Mesenchymal stem cell (in vitro differentiated cells and primary cell): ENCODE measurements around the gene RUSC1.

Experiments
- DNase-seq: peaks from one replicate; pipeline ENCODE4 v3.0.0-alpha.2; 2013
- H2AFZ ChIP-seq: one replicate; pipeline ENCODE4 v1.6.1; 2013; ENCODE audit warnings: low read depth, mild to moderate bottlenecking, control low read depth, inconsistent platforms, low read length, moderate library complexity
- H2AK5ac ChIP-seq: 2 replicates; pipeline ENCODE4 v1.6.1; 2013; ENCODE audit warnings: low read length, moderate library complexity, mild to moderate bottlenecking, inconsistent platforms; ENCODE audit not compliant: severe bottlenecking
- H2BK120ac ChIP-seq: one replicate; pipeline ENCODE4 v1.6.1; 2013; ENCODE audit warnings: low read depth, mild to moderate bottlenecking, inconsistent platforms, low read length, moderate library complexity
- H2BK12ac ChIP-seq, 2 experiments: one replicate each; pipeline ENCODE4 v1.6.1; 2013; ENCODE audit warnings: inconsistent platforms in 2 of 2, low read length in 2 of 2, mild to moderate bottlenecking in 2 of 2, moderate library complexity in 2 of 2, control low read depth in 1 of 2
- H2BK15ac ChIP-seq: one replicate; pipeline ENCODE4 v1.6.1; 2013; ENCODE audit warnings: mild to moderate bottlenecking, low read depth, inconsistent platforms; ENCODE audit not compliant: poor library complexity, severe bottlenecking
- H2BK5ac ChIP-seq: 2 replicates; pipeline ENCODE4 v1.6.1; 2013; ENCODE audit warnings: low read depth, mild to moderate bottlenecking, low read length, control low read depth, inconsistent platforms; ENCODE audit not compliant: poor library complexity, severe bottlenecking
- H3K14ac ChIP-seq, 2 experiments: one replicate each; pipeline ENCODE4 v1.6.1; 2013; ENCODE audit warnings: inconsistent platforms in 2 of 2, low read length in 2 of 2, control low read depth in 1 of 2, mild to moderate bottlenecking in 1 of 2, moderate library complexity in 1 of 2
- H3K18ac ChIP-seq, 2 experiments: one replicate each; pipeline ENCODE4 v1.6.1; 2013; ENCODE audit warnings: inconsistent platforms in 2 of 2, low read length in 2 of 2, control low read depth in 1 of 2, low read depth in 1 of 2, mild to moderate bottlenecking in 1 of 2
- H3K23ac ChIP-seq, 2 experiments: one replicate each; pipeline ENCODE4 v1.6.1; 2013; ENCODE audit warnings: inconsistent platforms in 2 of 2, low read length in 2 of 2, mild to moderate bottlenecking in 2 of 2, moderate library complexity in 2 of 2, control low read depth in 1 of 2
- H3K27ac ChIP-seq: 2 replicates; pipeline ENCODE4 v1.5.1; 2013; ENCODE audit warnings: mild to moderate bottlenecking, moderate library complexity, low read length, control low read depth, inconsistent platforms; ENCODE audit not compliant: poor library complexity, severe bottlenecking
- H3K27me3 ChIP-seq, 2 experiments: 2 replicates each; pipeline versions ENCODE4 v1.6.1 to v1.7.0; 2013; ENCODE audit warnings: low read length in 2 of 2, mild to moderate bottlenecking in 2 of 2, moderate library complexity in 2 of 2, control low read depth in 1 of 2, inconsistent platforms in 1 of 2; ENCODE audit not compliant: control insufficient read depth in 1 of 2, insufficient read depth in 1 of 2
- H3K36me3 ChIP-seq, 2 experiments: 2 replicates each; pipeline versions ENCODE4 v1.6.1 to v1.7.0; 2013; ENCODE audit warnings: low read length in 2 of 2, control low read depth in 1 of 2, inconsistent platforms in 1 of 2, low read depth in 1 of 2, mild to moderate bottlenecking in 1 of 2; ENCODE audit not compliant: insufficient read depth in 2 of 2, control insufficient read depth in 1 of 2
- H3K4ac ChIP-seq, 2 experiments: one replicate each; pipeline ENCODE4 v1.6.1; 2013; ENCODE audit warnings: inconsistent platforms in 2 of 2, low read length in 2 of 2, mild to moderate bottlenecking in 2 of 2, moderate library complexity in 2 of 2, control low read depth in 1 of 2, low read depth in 1 of 2
- H3K4me1 ChIP-seq: 2 replicates; pipeline ENCODE4 v1.6.1; 2013; ENCODE audit warnings: low read depth, low read length, control low read depth; ENCODE audit not compliant: control insufficient read depth, insufficient read depth
- H3K4me2 ChIP-seq: 2 replicates; pipeline ENCODE4 v1.6.1; 2013; ENCODE audit warnings: low read length, mild to moderate bottlenecking, inconsistent platforms; ENCODE audit not compliant: poor library complexity, severe bottlenecking
- H3K4me3 ChIP-seq, 2 experiments: 2 replicates each; pipeline versions ENCODE4 v1.5.1 to v1.7.0; 2013; ENCODE audit warnings: low read length in 2 of 2, mild to moderate bottlenecking in 2 of 2, control low read depth in 1 of 2, low read depth in 1 of 2; ENCODE audit not compliant: insufficient read depth in 1 of 2
- H3K79me1 ChIP-seq: replicated peaks from 2 replicates; pipeline ENCODE4 v1.6.1; 2013; ENCODE audit warnings: mild to moderate bottlenecking, control low read depth, low read length, inconsistent platforms; ENCODE audit not compliant: poor library complexity, severe bottlenecking
- H3K9ac ChIP-seq: 2 replicates; pipeline ENCODE4 v1.7.0; 2013; ENCODE audit warnings: mild to moderate bottlenecking, low read length, moderate library complexity
- H3K9me3 ChIP-seq: 2 replicates; pipeline ENCODE4 v1.7.0; 2013; ENCODE audit warnings: mild to moderate bottlenecking, low read length; ENCODE audit not compliant: control insufficient read depth
- H4K8ac ChIP-seq: one replicate; pipeline ENCODE4 v1.6.1; 2013; ENCODE audit warnings: inconsistent platforms, mild to moderate bottlenecking, low read length, moderate library complexity
- H4K91ac ChIP-seq: one replicate; pipeline ENCODE4 v1.6.1; 2013; ENCODE audit warnings: mild to moderate bottlenecking, low read length, inconsistent platforms
- WGBS: methylation state at CpG from one replicate; pipeline ENCODE4 v1.1.7; 2013; ENCODE audit warnings: mixed read lengths; 5-methylcytosine and 5-hydroxymethylcytosine counted together

RUSC1 gene

GRCh38 chr1:155322571-155322952, 1.9 kb downstream of the RUSC1 start:
- Histone ChIP-seq H3K79me1 (peaks cover 33% of the 10 kb centered on the region), H2BK5ac (no peak overlapping the region)

GRCh38 chr1:155322953-155323728, 2.4 kb downstream of the RUSC1 start:
- Histone ChIP-seq H3K79me1 (peaks cover 35% of the 10 kb centered on the region), H3K9me3 (no peaks in the 10 kb centered on the region), H2BK12ac (no peak overlapping the region), H3K14ac (peak overlapping the region in 1 of 2 experiments; percentile 87), H3K27me3 (no peaks in the 10 kb centered on the region), H2AFZ (no peak overlapping the region), H4K91ac (peak overlapping the region; percentile 70), H2BK15ac (peak overlapping the region; percentile 61), H4K8ac (peak overlapping the region; percentile 84), H3K27ac (peak overlapping the region; percentile 66), H2BK5ac (no peak overlapping the region), H3K4ac (peak overlapping the region; percentile 13 to 94), H3K36me3 (peaks cover 42 to 54% of the 10 kb centered on the region in 2 experiments), H3K9ac (peak overlapping the region; percentile 94), H2BK120ac (peak overlapping the region; percentile 84), H3K18ac (peak overlapping the region; percentile 58 to 94), H3K4me3 (peak overlapping the region; percentile 63 to 97), H2AK5ac (no peak overlapping the region), H3K23ac (no peak overlapping the region), H3K4me1 (peaks cover 34% of the 10 kb centered on the region), H3K4me2 (peak overlapping the region; percentile 96)
- under 1% methylated on average over 38 of the region's 58 CpGs for WGBS
- peak; percentile 99 for DNase-seq

More at GRCh38 chr1:155322571-155322952, 1.9 kb downstream of the RUSC1 start:
- DNase-seq, result peak; percentile 73
- H3K27ac ChIP-seq, result peak overlapping the region; percentile 76
- peak overlapping the region; percentile 59 for H2BK120ac ChIP-seq
- H3K9ac ChIP-seq, result peak overlapping the region; percentile 94
- peak overlapping the region; percentile 34 for H4K91ac ChIP-seq
- H2BK12ac ChIP-seq, result peak overlapping the region in 1 of 2 experiments; percentile 67
- peak overlapping the region; percentile 63 to 97 for H3K4me3 ChIP-seq
- H2AFZ ChIP-seq, result no peak overlapping the region
- peak overlapping the region in 1 of 2 experiments; percentile 55 for H3K14ac ChIP-seq
- no peak overlapping the region for H2AK5ac ChIP-seq
- peak overlapping the region in 1 of 2 experiments; percentile 73 for H3K23ac ChIP-seq
- H2BK15ac ChIP-seq, result no peak overlapping the region
- WGBS, result 3% methylated on average over 28 of the region's 28 CpGs
- H4K8ac ChIP-seq, result peak overlapping the region; percentile 19
- no peaks in the 10 kb centered on the region for H3K9me3 ChIP-seq
- peaks cover 42 to 52% of the 10 kb centered on the region in 2 experiments for H3K36me3 ChIP-seq
- peak overlapping the region; percentile 52 to 86 for H3K18ac ChIP-seq
- H3K4ac ChIP-seq, result peak overlapping the region; percentile 17 to 86
- peaks cover 34% of the 10 kb centered on the region for H3K4me1 ChIP-seq
- no peaks in the 10 kb centered on the region for H3K27me3 ChIP-seq
- peak overlapping the region; percentile 96 for H3K4me2 ChIP-seq

DNA sequence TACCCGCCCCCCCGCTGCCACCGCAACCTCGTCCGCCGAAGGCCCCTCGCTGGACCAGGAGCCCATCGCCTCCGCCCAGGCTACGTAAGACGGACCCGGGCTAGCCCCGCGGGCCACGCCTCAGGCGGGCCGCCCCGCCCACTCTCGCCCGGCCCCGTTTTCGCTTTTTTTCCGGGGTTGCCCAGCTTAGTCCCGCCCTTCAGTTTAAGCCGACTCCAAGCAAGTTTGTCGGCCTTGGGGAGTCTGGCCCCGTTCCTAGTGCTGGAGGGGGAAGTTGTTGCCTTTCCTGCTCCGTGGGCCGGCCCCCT, 3.0 kb downstream of the RUSC1 start:
- Histone ChIP-seq H3K79me1 (peaks cover 36% of the 10 kb centered on the region), H4K8ac (peak overlapping the region; percentile 92), H2BK5ac (peak overlapping the region; percentile 61), H2BK120ac (peak overlapping the region; percentile 94), H2BK15ac (peak overlapping the region; percentile 82), H4K91ac (no peak overlapping the region), H3K9me3 (no peaks in the 10 kb centered on the region), H3K36me3 (peaks cover 40 to 53% of the 10 kb centered on the region in 2 experiments), H2AFZ (peak overlapping the region; percentile 36), H3K4ac (peak overlapping the region in 1 of 2 experiments; percentile 98), H3K27me3 (no peaks in the 10 kb centered on the region), H3K9ac (peak overlapping the region; percentile 94), H3K27ac (peak overlapping the region; percentile 96), H2AK5ac (no peak overlapping the region), H3K4me3 (peak overlapping the region; percentile 63 to 97), H3K14ac (peak overlapping the region in 1 of 2 experiments; percentile 99), H3K18ac (peak overlapping the region; percentile 83 to 98), H3K4me2 (peak overlapping the region; percentile 96), H2BK12ac (peak overlapping the region in 1 of 2 experiments; percentile 95), H3K4me1 (peaks cover 34% of the 10 kb centered on the region), H3K23ac (peak overlapping the region in 1 of 2 experiments; percentile 70)
- 1% methylated on average over 28 of the region's 29 CpGs for WGBS
- peak; percentile 94 for DNase-seq

- Histone ChIP-seq H3K4me3 (peak overlapping the region; percentile 63 to 97), H3K18ac (peak overlapping the region; percentile 83 to 98), H2BK15ac (peak overlapping the region; percentile 82), H3K9me3 (no peaks in the 10 kb centered on the region), H4K8ac (peak overlapping the region; percentile 92), H3K23ac (peak overlapping the region in 1 of 2 experiments; percentile 86), H3K27ac (peak overlapping the region; percentile 96), H2BK12ac (peak overlapping the region in 1 of 2 experiments; percentile 95), H2AFZ (peak overlapping the region; percentile 68), H3K4me1 (peaks cover 34% of the 10 kb centered on the region), H2AK5ac (no peak overlapping the region), H3K36me3 (peaks cover 39 to 51% of the 10 kb centered on the region in 2 experiments), H2BK5ac (peak overlapping the region; percentile 61), H2BK120ac (peak overlapping the region; percentile 94), H3K9ac (peak overlapping the region; percentile 94), H4K91ac (peak overlapping the region; percentile 1), H3K4me2 (peak overlapping the region; percentile 96), H3K4ac (peak overlapping the region in 1 of 2 experiments; percentile 98), H3K14ac (peak overlapping the region in 1 of 2 experiments; percentile 99), H3K79me1 (peaks cover 36% of the 10 kb centered on the region), H3K27me3 (no peaks in the 10 kb centered on the region)
- WGBS, result under 1% methylated on average over 30 of the region's 44 CpGs
- peak; percentile 98 for DNase-seq
These were observed 3.5 kb downstream of the RUSC1 start for GRCh38 chr1:155324037-155324716.
